Testis (tissue), 2 donors: Measurements from ENCODE around the gene NUP62.

Experiments used
- CTCF ChIP-seq, 3 experiments: fragments of 450-650 bp in 2 of 3; fragments of 200-600 bp in 1 of 3; sonication (generic) in 1 of 3; IDR thresholded peaks; one replicate each; pipeline ENCODE4 v1.5.1; 2016 to 2019; ENCODE audit warnings: antibody characterized with exemption in 3 of 3, mild to moderate bottlenecking in 2 of 3, moderate library complexity in 1 of 3
- POLR2A ChIP-seq: fragments of 450-650 bp; IDR thresholded peaks from one replicate; pipeline ENCODE4 v1.6.1; 2017; ENCODE audit warnings: antibody characterized with exemption, mild to moderate bottlenecking, moderate library complexity

GRCh38 chr19:49887665-49888509, 41.4 kb downstream of the NUP62 start:
- TF ChIP-seq CTCF (IDR thresholded peaks at IDR 0.05) (no peak), POLR2A (no peak)
